Neural progenitor cell (in vitro differentiated cells): ENCODE data around the gene CALY.

Source experiments
- EZH2 ChIP-seq: fragments of 200-600 bp; sonication (generic); IDR thresholded peaks from 2 replicates; pipeline ENCODE4 v1.6.1; 2017; ENCODE audit warnings: antibody characterized with exemption, mild to moderate bottlenecking, moderate library complexity
- EZH2phosphoT487 ChIP-seq: fragments of 200-600 bp; sonication (generic); IDR thresholded peaks from 2 replicates; pipeline ENCODE4 v1.6.1; 2017; ENCODE audit warnings: antibody characterized with exemption
- TF ChIP-seq, protein P1 (sequence below): fragments of 200-600 bp; sonication (generic); IDR thresholded peaks from 2 replicates; pipeline ENCODE4 v1.5.1; 2017; ENCODE audit warnings: antibody characterized with exemption, mild to moderate bottlenecking

DNA sequence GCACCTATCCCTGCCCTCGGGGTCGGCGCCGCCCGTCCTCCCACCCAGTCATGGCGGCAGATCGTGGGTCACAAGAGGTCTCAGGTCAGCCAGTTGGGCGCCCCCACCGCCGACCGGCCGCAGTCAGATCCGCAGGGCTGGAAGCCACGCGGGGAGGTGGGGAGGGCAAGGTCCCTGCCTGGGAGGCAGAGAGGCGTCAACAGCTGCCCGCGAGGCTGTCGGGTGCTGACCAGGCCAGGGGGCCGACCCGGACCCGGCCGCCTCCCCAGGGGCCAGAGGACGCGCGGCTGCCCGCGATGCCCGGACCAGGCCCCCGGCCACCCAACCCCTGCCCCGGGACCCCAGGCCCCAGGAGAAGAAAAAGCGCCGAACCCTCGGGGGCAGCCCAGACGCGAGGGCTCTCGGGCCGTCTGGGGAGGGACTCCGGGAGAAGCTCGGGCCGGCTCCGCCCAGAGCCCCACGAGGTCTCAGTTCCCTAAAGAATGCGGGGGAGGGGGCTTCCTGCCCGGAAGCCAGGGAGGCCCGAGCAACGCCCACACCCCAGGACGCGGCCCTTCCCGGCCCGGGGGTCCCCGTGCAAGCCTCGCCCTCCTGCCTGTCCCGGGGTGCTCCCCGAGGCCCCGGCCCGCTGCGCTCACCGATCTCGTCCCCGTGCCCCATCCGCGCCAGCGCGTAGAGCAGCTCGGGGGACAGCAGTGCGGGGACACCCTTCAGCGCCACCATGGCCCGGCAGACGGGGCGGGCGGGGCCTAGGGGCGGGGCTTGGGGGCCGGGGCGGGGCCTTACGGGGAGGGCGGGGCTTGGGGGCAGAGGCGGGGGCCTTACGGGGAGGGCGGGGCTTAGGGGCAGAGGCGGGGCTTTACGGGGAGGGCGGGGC, 20.8 kb upstream of the CALY start, which contains the start of gene FUOM:
- TF ChIP-seq, protein P1, sequence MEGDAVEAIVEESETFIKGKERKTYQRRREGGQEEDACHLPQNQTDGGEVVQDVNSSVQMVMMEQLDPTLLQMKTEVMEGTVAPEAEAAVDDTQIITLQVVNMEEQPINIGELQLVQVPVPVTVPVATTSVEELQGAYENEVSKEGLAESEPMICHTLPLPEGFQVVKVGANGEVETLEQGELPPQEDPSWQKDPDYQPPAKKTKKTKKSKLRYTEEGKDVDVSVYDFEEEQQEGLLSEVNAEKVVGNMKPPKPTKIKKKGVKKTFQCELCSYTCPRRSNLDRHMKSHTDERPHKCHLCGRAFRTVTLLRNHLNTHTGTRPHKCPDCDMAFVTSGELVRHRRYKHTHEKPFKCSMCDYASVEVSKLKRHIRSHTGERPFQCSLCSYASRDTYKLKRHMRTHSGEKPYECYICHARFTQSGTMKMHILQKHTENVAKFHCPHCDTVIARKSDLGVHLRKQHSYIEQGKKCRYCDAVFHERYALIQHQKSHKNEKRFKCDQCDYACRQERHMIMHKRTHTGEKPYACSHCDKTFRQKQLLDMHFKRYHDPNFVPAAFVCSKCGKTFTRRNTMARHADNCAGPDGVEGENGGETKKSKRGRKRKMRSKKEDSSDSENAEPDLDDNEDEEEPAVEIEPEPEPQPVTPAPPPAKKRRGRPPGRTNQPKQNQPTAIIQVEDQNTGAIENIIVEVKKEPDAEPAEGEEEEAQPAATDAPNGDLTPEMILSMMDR: peak; percentile 12
- TF ChIP-seq EZH2: no peak
- TF ChIP-seq EZH2phosphoT487: peak; percentile 21
